ENCODE data around the gene AHRR.
A peak's percentile ranks its signal among the peaks of the same experiment; 100 is the strongest.

AHRR gene

DNA sequence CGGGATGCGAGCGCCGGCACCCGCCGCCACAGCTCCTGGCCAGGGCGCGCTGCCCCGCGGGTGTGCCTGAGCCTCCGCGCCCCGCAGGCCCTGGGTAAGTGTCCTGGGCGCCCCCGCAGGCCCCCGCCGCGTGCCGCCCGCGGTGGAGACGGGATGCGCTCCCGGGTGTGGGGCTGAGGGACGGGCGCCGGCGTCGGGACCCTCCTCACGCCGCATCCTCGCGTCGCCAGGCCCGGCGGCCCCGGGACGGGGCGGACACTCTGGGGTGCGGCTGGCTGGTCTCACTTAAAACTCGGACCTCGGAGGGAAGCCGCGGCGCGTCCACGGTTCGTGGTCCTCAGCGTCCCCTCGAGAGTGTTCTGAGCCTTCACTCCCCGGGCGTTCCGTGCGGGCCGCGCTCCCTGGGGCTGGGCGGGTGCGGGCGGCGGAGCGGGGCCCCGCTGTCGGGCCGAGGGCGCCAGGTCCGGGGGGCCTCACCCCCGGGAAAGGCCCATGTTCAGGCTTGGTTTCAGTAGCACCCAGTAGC, 275 bp downstream of the AHRR start:
- DNase-seq, result no peak

DNA sequence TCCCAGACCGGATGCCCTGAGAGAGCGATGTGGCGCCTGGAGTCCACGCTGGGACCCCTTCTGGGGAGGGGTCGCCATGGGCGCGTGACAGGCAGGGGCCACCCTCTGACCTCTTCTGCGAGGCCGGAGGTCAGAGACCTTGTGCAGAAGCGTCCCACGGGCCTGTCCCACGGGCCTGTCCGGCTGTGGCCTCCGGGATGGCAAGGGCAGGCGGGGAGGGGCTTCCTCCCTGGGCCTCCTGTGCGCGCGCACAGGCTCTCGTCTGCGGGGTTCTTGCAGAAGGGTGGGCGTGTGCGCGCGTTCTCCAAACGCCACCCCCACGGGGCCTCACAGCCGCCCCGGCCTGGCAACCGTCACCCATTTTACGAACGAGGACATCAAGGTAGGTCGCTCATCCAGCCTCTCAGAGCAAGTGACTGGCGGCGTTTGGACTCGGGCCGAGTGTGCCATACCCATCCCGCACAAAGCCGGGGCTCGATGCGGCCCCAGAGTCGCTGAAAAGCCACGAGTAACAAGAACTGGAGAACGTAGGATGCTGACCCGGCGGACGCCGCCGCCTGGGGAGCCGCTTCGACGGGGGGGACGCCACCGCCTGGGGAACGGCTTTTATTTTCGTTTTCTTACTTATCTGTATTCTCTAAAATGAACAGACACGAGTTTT, 897 bp downstream of the AHRR start:
- no peak for DNase-seq

DNA sequence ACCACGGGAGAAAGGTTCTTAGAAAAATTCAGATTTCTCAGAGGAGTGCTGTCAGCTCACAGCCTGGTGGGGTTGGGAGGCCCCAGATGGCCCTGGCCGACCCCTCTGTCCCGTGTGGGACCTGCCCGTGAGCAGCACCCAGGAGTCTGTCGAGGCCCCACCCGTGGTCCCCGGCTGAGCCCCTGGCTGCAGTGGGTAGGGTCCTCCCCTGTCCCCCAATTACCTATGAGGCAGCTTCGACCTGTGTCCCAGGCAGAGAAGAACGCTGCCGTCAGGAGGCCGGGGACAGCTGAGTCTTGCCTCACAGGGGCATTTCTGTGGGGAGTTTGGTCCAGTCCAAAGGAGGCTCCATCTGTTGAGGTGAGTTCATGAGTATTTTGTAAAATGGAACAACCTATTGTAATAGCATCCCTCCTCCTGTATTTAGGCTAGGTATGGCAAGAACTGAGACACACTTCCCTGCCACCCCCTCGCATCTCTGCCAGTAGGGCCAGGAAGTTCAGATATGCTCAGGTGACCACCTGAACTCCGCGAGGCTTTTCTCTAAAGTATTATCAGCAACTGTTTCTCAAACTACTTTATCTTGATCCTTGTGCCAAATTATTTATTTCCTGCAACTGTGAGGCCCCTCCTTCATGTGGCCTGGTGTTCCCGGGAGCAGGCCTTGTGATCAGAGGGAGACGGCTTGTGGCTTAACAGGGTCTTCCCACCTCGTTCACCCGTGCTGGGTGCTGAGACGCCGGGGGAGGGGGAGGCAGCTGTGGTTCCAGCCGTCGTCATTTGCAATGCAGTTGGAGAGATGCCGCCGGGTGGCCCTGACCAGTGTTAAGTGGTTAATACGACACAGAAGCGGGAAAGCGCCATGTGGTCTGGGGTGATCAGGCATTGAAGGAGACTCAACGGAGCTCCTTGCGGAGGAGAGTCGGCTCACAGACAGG, 1.7 kb downstream of the AHRR start:
- no peak for DNase-seq

DNA sequence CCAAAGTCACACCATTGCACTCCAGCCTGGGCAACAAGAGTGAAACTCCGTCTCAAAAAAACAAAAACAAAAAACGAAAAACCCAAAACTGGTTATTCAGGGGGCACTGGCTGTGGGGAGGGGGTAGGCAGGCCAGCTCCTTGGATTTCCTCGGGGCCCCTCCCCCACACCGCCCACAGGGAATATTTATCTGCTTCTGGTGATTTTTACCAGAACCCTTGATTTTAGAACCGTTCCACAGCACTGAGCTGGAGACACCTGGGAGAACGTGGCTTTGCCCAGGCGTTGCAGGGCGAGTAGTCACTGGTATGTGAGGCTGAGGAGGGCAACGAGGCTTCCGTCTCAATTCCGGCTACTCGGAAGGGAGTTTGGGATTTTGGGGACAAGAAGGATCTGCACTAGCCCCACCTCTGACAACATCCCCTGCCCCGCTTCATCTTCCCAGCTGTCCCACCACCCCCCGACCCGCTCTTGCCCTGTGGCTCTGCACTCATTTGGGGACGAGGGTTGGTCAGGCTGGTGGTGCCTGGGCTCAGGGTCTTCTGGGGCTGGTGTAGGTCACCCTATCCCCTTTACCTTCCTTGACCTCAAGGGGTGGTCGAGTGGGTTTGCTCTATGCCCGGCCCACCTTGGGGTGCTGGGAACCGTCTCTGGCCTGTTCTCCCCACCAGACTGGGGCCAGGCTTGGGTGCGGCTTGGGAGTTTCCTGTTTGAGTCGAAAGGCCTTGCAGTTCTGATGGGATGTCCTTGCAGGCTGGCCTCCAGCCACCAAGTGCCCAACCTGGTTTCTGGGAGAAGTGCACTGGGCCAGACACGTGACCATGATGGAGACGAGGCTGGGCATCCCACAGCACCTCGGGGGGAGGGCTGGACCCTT, 3.5 kb downstream of the AHRR start:
- DNase-seq, result no peak

DNA sequence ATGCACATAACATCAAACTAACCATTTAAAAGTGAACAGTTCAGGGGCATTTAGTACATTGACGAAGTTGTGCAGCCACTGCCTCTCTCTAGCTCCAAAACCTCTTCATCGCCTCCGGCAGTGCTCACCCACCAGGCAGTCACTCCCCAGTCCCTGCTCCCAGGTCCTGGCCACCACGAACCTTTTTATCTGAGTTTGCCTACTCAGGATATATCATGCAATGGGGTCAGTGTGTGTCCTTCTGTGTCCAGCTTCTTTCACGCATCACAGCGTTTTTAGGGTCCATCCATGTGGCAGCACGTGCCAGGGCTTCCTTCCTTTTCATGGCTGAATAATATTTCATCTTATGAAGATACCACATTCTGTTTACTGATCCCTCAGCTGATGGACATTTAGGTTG, 4.6 kb downstream of the AHRR start:
- DNase-seq, result no peak

DNA sequence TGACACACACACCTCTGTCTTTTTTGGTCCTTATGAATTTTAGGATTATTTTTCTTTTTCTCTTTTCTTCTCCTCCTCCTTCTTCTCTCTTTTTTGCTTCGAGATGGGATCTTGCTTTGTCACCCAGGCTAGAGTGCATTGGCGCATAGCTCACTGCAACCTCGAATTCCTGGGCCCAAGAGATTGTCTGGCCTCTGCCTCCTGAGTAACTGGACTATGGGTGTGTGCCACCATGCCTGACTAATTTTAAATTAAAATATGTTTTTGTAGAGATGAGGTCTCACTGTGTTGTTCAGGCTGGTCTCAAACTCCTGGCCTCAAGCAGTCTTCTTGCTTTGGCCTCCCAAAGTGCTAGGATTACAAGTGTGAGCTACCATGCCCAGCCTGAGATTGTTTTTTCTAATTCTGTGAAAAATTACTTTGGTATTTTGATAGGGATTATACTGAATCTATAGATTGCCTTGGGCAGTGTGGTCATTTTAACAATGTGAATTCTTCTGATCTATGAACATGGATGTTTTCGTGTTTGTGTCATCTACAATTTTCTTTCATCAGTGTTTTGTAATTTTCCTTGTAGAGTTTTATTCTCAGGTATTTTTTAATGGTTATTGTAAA, 7.7 kb downstream of the AHRR start:
- no peak for DNase-seq

DNA sequence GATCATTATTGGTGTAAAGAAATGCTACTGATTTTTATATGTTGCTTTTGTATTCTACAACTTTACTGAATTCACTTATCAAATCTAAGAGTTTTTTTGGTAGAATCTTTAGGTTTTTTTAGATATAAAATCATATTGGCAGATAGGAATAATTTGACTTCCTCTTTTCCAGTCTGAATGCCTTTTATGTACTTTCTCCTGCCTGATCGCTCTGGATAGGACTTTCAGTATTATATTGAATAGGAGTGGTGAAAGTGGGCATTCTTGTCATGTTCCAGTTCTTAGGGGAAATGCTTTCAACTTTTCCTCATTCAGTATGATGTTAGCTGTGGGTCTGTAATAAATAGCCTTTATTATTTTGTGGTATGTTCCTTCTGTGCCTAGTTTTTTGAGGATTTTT, 8.3 kb downstream of the AHRR start:
- no peak for DNase-seq

DNA sequence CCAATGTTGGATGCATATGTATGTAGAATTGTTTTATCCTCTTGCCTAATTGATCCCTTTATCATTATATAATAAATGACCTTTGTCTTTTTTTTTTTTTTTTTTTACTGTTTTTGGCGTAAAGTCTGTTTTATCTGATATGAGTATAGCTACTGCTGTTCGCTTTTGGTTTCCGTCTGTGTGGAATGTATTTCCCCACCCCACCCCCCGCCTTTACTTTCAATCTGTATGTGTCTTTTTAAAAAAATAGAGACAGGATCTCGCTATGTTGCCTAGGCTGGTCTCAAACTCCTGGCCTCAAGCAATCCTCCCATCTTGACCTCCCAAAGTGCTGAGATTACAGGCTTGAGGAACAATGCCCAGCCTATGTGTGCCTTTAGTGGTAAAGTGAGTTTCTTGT, 11.3 kb downstream of the AHRR start:
- no peak for DNase-seq

DNA sequence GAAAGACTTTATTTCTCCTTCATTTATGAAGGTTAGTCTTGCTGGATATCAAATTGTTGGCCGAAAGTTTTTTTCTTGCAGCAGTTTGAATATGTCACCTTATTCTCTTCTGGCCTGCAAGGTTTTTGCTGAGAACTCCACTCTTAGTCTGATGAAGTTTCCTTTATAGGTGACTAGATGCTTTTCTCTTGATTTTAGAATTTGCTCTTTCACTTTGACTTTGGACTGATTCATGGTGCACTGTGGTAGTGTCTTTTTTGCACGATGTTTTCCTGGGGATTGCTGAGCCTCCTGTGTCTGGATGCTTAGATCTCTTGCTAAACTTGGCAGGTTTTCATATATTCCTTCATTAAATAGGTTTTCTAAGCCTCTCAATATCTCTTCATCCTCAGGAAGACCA, 12.4 kb downstream of the AHRR start:
- no peak for DNase-seq

DNA sequence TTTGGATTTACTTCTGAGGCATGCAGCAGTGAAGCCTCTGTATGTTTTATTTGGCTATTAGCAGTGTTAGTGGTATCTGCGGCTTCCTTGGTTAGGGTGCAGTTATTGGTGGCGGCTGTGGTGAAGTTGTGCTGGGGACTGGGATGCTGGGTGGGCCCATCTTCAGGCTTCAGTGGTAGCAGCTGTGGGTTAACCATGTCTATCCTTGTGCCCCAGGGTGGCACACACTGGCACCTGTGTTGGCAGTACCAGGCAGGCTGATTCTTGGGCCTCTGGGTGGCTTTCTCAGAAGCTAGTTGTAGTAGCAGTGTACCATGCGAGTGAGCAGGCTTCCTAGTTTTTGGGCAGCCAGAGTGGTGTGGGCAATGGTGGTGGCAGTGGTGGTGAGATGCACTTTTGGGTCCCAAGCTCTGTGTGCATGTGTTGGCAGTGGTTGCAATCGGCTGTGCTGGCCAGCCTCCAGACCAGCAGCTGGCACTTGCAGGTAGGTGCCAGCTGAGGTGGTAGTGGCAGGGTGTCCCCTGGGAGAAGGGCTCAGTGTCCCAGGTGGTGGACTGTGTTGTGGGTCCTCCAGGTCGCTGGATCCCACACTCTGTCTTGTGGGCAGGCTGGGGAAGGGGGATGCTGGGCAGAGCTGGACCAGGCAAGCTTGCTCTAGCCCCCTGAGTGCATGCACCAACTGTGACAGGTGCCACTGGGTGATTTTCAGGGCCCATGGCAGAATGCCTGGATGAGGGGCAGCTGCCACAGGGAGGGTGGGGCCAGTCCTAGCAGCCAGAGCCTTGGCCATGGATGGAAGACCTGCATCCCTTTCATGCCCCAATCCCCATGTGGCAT, 13.6 kb downstream of the AHRR start:
- no peak for DNase-seq

DNA sequence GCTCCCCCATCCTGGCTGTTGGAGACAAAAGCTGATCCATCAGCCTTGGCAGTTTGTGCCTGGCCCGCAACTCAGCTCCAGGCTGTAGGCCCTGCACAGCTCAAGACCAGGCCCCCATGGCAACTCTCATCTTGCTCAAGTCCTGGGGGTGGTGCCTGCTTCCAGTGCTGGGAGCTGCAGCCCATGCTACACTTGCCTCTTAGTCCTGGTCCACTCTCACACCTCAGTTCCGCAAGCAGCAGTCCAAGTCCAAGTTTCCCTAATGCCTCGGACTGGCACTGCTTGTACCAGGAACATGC, 14.2 kb downstream of the AHRR start:
- DNase-seq, result no peak

DNA sequence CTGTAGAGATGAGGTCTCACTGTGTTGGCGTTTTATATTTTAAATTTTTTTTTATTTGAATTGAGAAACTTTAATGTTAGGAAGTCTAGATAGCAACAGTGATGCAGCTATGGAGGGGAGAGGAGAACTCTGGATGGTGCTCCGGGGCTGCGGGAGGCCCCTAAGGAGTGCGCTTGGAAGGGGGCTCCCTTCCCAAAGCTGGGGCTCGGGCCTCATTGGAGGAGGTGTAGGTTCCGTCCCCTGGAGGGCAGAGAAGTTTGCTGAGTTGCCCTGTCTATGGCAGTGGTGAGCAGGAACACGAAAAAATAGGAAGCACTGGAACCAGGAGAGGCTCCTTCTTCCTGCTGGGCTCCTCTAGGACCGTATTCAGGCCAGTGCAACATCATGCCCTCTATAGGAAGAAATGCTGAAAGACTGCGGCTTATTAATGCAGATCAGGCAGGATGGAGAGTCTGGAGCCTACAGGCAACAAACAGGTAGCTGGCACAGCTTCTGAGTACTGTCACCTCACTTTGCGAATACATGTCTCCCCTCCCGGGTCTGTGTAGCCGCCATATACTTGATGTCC, 16.1 kb downstream of the AHRR start:
- DNase-seq, result peak; percentile 84

DNA sequence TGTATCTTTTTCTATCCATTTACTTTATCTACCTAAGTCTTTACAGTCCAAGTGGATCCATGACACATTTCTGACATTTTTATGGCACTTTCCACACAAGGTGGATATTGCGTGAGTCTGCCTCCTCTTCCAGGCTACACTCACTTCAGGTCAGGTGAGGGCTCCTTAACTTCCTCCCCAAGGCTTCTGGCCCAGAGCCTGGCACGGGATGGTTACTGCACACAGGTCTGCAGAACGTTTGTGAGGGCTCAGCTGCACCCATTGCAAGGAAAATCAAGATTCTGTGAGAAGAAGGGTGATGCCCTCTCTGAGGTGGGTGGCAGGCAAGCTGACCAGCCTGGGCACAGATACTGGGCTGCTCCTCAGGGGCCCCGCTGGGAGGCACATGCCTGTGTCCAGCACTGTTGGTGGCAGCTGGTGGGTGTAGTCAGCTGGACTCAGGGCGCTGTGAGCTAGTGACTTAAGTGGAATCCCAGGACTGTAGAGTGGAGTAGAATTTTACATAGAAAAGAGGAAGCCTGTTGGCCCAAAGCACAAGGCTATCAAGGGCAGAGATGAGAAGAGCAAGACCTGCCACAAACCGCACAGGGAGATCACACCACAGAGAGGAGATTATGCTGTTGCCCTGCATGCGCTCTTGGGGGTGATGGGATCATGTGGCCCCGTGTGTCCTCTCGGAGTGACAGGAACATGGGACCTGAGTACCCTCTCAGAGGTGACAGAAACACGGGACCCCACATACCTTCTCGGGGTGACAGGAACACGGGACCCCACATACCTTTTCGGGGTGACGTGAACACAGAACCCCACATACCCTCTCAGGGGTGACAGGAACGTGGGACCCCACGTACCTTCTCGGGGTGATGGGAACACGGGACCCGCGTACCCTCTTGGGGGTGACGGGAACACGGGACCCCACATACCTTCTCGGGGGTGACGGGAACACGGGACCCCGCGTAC, 21.3 kb downstream of the AHRR start:
- DNase-seq, result no peak

DNA sequence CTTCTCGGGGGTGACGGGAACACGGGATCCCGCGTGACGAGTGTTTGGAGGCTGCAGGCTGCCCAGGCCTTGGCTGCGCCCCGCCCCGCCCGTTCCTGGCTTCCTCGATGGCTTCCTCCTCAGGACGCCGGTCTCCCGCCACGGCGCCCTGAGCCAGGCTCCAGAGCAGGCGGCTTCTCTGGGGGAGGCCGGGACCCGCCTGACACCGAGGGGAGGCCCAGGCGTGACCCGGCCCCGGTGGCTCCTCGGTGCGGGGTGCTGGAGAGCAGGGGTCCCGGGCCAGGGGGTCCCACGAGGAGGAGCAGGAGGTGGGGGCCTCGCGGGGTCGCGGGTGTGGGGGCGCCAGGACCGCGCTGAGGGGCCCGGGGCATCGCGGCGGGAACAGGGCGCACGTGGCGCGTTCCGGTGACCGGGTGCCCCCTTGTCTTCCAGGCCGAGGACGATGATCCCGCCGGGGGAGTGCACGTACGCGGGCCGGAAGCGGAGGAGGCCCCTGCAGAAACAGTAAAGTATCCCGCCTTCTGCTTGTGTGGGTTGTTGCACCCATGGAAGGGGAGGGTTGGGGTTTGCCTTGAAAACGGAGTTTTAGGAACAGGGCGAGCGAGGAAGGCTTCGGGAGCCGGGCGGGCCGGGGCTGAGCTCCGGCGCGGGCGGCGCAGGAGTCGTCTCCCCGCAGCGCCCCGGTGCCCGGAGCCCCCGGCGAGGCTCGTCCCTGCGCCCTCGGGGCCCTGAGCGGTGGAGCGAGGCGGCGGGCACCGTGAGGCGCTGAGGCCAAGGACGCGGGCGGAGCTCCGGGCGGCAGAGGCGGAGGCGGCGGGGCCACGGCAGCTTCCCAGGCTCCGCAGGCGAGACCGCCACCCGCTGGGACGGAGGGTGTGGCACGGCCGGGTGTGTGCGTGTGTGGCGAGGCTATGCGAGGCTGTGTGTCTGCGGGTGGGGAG, 22.2 kb downstream of the AHRR start:
- DNase-seq, result peak; percentile 73

DNA sequence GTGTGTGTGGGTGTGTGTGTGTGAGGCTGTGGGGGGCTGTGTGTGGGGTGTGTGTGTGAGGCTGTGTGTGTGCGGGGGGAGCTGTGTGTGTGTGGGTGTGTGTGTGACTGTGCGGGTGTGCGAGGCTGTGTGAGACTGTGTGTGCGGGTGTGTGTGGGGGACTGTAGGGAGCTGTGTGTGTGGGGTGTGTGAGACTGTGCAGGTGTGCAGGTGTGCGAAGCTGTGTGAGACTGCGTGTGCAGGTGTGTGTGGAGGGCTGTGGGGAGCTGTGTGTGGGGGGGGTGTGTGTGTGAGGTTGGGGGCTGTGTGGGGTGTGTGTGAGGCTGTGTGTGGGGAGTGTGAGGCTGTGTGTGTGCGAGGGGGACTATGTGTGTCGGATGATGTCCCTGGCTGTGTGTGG, 23.2 kb downstream of the AHRR start:
- DNase-seq, result no peak

DNA sequence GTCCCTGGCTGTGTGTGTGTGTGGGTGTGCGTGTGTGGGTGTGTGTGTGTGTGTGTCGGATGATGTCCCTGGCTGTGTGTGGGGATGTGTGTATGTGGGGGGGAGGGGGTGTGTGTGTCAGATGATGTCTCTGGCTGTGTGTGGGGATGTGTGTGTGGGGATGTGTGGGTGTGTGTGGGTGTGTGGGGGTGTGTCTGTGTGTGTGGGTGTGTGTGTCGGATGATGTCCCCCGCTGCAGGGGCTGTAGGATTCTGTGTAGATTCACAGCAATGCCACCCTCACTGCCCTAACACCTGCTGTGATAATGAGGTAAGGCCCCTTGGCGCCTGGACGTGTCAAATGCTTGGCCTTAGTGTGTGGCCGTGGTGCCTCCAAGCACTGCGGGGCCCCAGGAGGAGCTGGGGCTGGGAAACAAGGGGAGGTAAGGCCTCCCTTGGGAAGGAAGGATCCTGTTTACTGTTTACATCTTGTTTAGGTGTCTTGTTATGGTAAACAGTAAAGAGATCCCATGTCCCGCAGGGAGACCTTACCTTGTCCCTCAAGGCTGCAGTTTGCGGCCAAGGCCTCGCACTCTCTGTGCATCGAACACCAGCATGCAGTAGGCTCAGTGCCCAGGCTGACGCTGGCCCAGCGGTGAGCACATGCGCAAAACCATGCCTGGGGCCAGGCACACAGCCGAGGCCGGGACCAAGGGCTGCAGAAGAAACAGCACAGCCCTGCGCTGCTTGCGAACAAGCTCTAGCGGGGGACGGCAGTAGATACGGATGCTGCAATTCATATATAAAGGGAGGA, 24.1 kb downstream of the AHRR start:
- DNase-seq, result peak; percentile 56

DNA sequence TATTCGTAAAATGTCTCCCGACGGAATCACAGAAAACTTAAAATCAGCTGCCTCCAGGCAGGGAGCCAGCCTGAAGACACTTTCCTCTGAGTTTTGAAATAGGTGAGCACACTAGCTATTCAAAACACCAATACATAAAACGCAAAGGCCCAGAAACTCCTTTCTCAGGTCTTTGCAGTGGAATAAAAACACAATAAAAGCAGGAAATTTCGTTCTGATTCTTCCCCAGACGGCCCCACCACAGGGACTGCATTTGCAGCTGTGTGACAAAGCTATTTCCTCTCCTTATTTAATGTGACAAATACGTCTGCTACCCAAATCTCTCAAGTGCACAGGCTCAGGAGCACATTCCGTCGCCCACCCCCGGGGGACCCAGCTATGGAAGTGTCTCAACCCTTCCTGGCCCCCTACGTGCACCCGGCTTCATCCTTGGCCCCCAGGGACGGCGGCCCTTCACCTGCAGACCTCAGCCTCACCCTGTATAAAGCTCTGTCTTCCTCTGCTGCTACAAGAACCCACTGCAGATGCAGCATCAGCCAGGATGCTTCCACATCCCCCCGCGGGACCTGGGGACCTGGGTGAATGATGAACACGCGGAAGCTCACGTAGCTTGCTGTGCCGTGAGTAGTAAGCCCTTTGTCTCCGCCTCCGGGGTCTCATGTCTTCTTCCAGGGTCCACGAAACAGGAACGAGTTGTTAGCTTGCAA, 24.9 kb downstream of the AHRR start:
- peak; percentile 46 for DNase-seq

Data from islet precursor cell (in vitro differentiated cells).